Chondrocyte (in vitro differentiated cells): Measurements from ENCODE around the gene ACSF3. TPM values are rescaled to one million over a fixed set of nuclear protein-coding genes. Genes with fewer than 3 reads are reported as not detected.

Experiments
- DNase-seq: peaks from one replicate; pipeline ENCODE4 v3.0.0; 2021; ENCODE audit warnings: mixed read lengths, low spot score
- H3K27ac Mint-ChIP-seq: one replicate; pipeline ENCODE4 v1.8.0; 2021; ENCODE audit warnings: mild to moderate bottlenecking, moderate library complexity, mixed read lengths; ENCODE audit not compliant: unreplicated experiment
- H3K27me3 Mint-ChIP-seq: 2 replicates; pipeline ENCODE4 v1.8.0; 2021; ENCODE audit warnings: low read depth, mixed read lengths
- H3K36me3 Mint-ChIP-seq: 2 replicates; pipeline ENCODE4 v1.8.0; 2021; ENCODE audit warnings: low read depth, mixed read lengths
- H3K4me1 Mint-ChIP-seq: 2 replicates; pipeline ENCODE4 v1.8.0; 2021; ENCODE audit warnings: low read depth, mild to moderate bottlenecking, mixed read lengths
- H3K4me3 Mint-ChIP-seq: one replicate; pipeline ENCODE4 v1.8.0; 2021; ENCODE audit warnings: mild to moderate bottlenecking, moderate library complexity, mixed read lengths; ENCODE audit not compliant: unreplicated experiment
- H3K9me3 Mint-ChIP-seq: 2 replicates; pipeline ENCODE4 v1.8.0; 2021; ENCODE audit warnings: low read depth, mixed read lengths
- total RNA-seq: library from RNA; stranded (reverse); gene quantifications from 3 replicates; pipeline ENCODE4 v1.2.1, GENCODE V29; 2021
- TF ChIP-seq, protein P1 (sequence below): fragments of 200-600 bp; sonication (generic); IDR thresholded peaks from 2 replicates; pipeline ENCODE4 v1.5.0; 2021; ENCODE audit warnings: antibody characterized with exemption, mild to moderate bottlenecking, moderate library complexity

ACSF3 gene
- total RNA-seq, 1 donor from 2014 or later, result 19.5 TPM

DNA sequence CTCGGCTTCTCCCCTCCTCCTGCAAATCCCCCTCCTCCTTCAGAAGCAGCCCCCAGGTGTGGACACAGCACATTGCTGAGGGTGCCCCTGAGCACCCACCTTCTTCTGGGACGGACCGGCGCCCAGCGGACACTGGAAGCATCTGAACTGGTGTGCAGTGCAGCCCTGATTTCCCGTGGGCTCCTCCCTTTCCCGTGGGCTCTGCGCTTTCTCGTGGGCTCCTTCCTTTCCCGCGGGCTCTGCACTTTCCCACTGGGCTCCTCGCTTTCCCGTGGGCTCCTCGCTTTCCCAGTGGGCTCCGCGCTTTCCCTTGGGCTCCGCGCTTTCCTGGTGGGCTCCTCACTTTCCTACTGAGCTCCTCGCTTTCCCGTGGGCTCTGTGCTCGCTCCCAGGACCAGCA, 32.6 kb upstream of the ACSF3 start:
- no peaks in the 10 kb centered on the region for H3K36me3 Mint-ChIP-seq
- peaks cover 32% of the 10 kb centered on the region for H3K27me3 Mint-ChIP-seq
- no peaks in the 10 kb centered on the region for H3K9me3 Mint-ChIP-seq
- no peaks in the 10 kb centered on the region for H3K4me1 Mint-ChIP-seq
- no peak for DNase-seq
- TF ChIP-seq, protein P1, sequence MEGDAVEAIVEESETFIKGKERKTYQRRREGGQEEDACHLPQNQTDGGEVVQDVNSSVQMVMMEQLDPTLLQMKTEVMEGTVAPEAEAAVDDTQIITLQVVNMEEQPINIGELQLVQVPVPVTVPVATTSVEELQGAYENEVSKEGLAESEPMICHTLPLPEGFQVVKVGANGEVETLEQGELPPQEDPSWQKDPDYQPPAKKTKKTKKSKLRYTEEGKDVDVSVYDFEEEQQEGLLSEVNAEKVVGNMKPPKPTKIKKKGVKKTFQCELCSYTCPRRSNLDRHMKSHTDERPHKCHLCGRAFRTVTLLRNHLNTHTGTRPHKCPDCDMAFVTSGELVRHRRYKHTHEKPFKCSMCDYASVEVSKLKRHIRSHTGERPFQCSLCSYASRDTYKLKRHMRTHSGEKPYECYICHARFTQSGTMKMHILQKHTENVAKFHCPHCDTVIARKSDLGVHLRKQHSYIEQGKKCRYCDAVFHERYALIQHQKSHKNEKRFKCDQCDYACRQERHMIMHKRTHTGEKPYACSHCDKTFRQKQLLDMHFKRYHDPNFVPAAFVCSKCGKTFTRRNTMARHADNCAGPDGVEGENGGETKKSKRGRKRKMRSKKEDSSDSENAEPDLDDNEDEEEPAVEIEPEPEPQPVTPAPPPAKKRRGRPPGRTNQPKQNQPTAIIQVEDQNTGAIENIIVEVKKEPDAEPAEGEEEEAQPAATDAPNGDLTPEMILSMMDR, result no peak
- H3K4me3 Mint-ChIP-seq, result no peak overlapping the region
- no peak overlapping the region for H3K27ac Mint-ChIP-seq

DNA sequence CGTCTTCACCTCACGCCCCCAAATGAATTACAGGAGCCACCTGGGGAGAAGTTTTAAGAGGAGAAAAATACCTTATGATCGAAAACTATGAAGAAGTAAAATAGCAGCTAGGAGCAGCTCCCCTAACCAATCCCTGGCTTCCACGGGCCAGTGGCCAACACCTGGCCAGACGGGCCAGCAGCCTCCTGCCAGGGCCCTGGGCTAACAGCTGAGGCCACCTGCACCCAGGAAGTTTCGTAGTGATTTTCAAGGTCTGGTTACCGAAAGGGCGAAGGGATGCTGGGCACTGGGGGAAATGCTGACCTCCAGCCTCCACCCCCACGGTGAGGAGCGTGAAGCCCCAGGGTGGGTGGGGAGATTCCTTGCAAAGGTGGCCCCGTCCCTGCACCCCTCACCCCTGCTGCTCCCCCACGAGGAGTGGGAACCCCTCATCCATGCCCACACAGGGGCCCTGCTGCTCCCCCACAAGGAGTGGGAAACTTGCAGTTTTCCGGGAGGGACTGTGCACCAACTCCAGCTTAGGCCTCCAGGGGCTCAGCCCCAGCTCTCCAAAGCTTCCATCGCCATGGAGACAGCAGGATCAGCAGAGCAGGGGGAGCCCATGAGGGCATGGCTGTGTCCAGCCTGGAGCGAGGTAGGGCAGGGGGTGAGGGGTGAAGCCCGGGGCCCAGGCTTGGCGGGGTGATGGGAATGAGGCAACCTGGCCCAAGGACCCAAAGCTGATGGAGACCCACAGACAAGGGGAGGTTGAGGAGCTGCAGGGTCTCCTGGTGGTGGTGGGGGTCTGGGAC, 31.9 kb upstream of the ACSF3 start:
- Mint-ChIP-seq H3K9me3 (no peaks in the 10 kb centered on the region), H3K36me3 (no peaks in the 10 kb centered on the region), H3K4me3 (no peak overlapping the region), H3K4me1 (no peaks in the 10 kb centered on the region), H3K27ac (no peak overlapping the region), H3K27me3 (peaks cover 34% of the 10 kb centered on the region)
- DNase-seq, result no peak
- TF ChIP-seq, protein P1, result no peak

DNA sequence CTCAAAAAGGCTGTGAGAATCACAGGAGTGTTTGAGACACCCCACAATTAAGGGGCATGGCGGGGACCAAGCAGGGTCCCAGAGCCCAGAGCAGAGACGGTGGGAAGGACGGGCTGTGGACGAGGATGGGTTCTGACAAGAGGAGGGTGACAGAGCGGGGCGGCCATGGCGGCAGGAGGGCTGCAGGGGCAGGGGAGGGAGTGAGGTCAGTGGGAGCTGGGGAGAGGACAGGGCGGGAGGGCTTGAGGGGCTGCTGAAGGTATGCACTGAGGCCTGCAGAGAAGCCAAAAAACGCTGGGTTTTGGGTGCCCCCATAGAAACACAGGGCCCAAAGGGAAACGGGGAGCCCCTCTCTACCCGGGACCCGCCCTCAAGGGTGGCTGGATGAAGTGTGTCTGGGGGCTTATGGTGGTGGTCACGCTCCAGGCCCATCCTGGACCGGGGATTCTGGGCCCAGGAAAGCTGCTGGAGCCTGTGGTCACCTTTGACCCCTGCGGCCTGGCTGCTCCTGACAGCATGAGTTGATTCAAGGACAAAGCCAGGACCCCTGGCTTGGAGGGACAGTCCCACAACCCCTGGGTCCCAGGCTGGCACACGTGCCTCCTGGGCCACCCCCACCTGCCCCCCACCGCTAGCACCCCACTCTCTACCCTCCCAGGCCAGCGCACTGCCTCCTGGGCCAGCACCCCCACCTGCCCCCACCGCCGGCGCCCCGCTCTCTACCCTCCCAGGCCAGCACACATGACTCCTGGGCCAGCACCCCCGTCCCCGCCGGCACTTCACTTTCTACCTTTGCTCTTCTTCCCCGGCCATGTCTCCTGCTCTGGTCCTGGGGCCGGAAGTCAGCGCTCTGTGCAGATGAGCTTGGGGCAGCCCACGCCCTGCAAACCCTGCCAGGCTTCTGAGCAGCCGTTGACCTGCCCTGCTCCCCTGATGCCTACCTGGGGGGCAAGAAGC, 31.0 kb upstream of the ACSF3 start:
- Mint-ChIP-seq H3K27ac (no peak overlapping the region), H3K9me3 (no peaks in the 10 kb centered on the region), H3K4me1 (no peaks in the 10 kb centered on the region), H3K27me3 (peaks cover 31% of the 10 kb centered on the region), H3K4me3 (no peak overlapping the region), H3K36me3 (no peaks in the 10 kb centered on the region)
- TF ChIP-seq, protein P1, result no peak
- no peak for DNase-seq

DNA sequence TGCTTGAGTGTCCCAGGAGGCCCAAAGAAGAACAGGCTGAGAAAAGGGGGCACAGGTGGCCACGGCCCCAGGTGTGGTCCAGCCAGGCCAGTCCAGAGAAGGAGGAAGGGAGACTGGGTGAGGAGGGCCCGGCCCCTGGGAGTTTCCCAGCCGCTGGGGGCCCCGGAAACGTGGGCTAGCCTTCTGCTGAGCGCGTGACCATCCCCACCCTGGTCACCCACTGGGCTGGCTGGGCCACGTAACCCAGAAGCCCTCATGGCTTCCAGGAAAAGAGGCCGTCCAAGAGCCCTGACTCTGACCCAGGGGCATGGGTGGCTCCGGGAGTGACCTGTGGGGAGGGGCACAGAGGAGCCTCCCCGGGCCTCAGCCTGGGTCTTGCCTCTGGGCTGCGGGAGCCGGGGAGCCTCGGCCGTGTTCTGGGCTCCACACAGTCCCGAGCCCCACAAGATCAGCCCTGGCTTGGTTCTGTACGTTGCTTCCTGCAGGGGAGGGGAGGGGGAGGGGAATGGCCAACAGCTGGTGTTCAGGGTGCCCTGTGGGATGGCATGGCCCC, 29.8 kb upstream of the ACSF3 start:
- TF ChIP-seq, protein P1, result no peak
- DNase-seq, result no peak
- Mint-ChIP-seq H3K27me3 (peaks cover 29% of the 10 kb centered on the region), H3K27ac (no peak overlapping the region), H3K36me3 (no peaks in the 10 kb centered on the region), H3K9me3 (no peaks in the 10 kb centered on the region), H3K4me3 (no peak overlapping the region), H3K4me1 (no peaks in the 10 kb centered on the region)
